ENCODE data around the gene NR1H3.

Gene NR1H3

DNA sequence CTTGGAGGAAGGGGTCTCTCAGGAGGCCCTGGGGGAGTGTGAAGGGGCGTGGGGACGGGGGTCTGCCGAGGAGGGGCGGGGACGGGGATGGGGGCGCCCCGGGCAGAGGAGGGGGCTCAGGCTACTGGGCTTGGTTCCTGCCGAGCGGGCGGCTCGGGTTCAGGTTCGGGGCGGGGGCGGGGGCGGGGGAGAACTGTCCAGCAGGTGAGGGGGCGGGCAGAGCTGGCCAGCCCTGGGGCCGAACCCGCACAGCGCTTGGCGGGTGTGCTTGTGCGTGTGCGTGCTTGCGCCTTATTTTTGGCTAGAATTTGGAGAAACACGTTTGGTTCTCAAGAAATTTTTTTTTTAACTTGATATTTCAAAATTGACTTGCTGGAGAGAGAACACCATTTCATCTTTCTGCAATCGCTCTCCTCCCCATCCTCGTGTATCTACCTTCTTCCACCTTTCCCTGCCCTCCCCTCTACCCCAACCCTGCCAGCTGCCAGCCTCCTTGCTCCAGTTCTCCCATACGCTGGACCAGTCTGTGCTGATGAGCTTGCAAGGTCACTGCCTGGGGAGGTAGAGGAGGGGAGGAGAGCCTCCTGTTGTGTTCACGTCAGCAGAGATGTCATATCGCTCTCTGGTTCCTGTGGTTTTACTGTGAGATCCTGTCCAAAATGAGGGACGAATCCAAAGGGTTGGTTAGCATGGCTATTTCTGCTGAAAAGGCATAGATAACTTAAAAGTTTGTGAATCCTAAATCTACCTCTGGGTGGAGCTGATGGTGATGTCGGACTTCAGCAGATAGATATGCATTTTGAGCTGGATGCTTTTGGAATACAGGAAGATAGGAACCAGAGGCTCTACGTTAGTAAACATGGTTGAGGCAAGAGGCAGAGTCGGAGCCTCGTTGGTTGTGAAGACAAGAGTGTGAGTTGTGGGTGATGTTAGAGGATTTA lies 12.8 kb downstream of the NR1H3 start:
- no peak for DNase-seq

DNA sequence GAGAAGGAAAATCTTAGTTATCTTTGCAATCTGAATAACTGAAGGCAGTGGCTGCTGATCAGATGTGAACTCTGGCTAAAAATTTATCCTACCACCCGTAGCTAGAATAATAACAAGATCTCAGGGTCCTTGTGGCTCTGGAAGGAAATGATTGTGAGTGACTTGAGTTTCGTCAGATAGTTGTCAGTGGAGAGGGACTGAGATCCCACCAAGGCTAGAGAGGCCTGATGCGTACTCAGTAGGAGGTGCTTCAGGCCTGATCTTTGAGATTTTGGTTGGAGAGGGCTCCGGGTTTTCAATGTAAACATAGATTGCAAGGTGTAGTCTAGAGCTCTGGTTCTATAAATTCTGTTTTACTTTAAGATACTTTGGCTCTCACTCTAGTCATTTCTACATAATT lies 13.5 kb downstream of the NR1H3 start:
- DNase-seq: no peak

- no peak for DNase-seq
These were observed 14.3 kb downstream of the NR1H3 start for GRCh38 chr11:47271961-47272661.

DNA sequence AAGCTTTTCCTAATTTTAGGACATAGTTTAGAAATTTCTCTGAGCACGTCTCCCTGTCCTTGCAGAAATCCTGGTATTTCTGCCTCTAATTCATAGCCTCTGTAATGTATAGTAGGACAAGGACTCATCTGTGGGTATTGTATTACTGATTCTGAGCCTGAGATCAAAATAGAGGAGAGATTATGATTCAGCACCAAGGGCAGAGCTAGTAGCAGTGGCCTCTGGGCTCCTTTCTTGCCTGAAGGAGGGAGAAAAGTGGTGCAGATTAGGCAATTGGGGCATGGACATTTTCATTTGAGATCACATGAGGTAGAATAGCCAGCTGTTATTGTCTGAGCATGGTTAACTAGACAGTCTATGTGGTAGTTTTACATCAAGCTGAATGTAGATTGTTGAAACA lies 14.9 kb downstream of the NR1H3 start:
- DNase-seq: no peak

DNA sequence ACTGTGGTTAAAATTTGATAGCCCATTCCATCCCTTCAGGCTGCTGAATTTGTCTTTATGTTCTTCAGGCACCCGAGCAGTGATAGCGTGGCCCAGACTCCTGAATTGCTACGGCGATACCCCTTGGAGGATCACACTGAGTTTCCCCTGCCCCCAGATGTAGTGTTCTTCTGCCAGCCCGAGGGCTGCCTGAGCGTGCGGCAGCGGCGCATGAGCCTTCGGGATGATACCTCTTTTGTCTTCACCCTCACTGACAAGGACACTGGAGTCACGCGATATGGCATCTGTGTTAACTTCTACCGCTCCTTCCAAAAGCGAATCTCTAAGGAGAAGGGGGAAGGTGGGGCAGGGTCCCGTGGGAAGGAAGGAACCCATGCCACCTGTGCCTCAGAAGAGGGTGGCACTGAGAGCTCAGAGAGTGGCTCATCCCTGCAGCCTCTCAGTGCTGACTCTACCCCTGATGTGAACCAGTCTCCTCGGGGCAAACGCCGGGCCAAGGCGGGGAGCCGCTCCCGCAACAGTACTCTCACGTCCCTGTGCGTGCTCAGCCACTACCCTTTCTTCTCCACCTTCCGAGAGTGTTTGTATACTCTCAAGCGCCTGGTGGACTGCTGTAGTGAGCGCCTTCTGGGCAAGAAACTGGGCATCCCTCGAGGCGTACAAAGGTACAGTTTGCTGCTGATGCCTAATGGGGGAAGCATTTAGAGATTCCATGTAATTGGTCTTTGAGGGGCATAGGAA lies 16.9 kb downstream of the NR1H3 start:
- DNase-seq: no peak

GRCh38 chr11:47276923-47277322 lies 19.1 kb downstream of the NR1H3 start:
- DNase-seq: no peak

GRCh38 chr11:47278058-47278457 lies 20.3 kb downstream of the NR1H3 start:
- DNase-seq: no peak

DNA sequence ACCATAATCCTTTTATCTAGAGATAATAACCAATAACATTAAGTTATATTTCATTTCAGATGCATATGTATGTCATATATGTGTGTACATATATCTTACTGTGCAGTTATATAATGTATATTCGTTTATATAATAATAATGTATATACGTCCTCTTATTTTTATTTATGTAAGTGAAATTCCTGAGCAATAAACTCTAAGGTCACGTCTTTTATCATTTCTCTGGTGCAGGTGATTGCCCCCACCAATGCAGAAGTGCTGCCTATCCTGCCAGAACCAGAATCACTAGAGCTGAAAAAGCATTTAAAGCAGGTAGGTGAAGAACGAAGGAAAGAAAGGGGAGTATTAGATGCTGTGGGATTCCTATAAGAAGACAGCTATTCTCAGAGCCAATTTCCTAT lies 21.0 kb downstream of the NR1H3 start:
- no peak for DNase-seq

GRCh38 chr11:47280099-47280498 lies 22.3 kb downstream of the NR1H3 start:
- DNase-seq: no peak

GRCh38 chr11:47280860-47281259 lies 23.1 kb downstream of the NR1H3 start:
- DNase-seq: no peak

DNA sequence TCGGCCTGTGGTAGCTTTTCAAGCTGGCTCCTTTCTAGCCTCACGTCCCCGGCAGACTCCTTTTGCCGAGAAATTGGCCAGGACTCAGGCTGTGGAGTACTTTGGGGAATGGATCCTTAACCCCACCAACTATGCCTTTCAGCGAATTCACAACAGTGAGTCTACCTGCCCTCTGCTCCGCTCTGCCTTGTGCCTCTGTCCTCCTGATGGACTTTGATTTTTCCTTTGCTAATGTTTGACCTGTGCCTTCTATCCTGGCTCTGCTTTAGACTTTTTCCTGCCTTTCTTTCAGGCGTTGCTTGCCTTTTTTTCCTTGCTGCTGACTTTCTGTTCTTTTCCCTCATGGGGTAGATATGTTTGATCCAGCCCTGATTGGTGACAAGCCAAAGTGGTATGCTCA lies 24.7 kb downstream of the NR1H3 start:
- DNase-seq: no peak

- no peak for DNase-seq
These were observed 26.4 kb downstream of the NR1H3 start for GRCh38 chr11:47284151-47284550.

GRCh38 chr11:47285969-47286770 lies 28.4 kb downstream of the NR1H3 start:
- DNase-seq: no peak

GRCh38 chr11:47288066-47288465 lies 30.3 kb downstream of the NR1H3 start:
- DNase-seq: no peak

DNA sequence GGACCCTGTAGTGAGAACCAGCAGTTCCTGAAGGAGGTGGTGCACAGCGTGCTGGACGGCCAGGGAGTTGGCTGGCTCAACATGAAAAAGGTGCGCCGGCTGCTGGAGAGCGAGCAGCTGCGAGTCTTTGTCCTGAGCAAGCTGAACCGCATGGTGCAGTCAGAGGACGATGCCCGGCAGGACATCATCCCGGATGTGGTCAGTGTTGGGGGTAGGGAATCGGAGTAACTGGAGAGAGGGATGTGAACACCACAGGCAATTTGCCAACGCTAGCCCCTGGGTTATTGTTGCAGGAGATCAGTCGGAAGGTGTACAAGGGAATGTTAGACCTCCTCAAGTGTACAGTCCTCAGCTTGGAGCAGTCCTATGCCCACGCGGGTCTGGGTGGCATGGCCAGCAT lies 32.1 kb downstream of the NR1H3 start:
- DNase-seq: no peak

- no peak for DNase-seq
These were observed 37.6 kb downstream of the NR1H3 start for GRCh38 chr11:47295385-47295784.

- no peak for DNase-seq
These were observed 38.2 kb downstream of the NR1H3 start for GRCh38 chr11:47296045-47296444.

- DNase-seq: no peak
These were observed 41.3 kb downstream of the NR1H3 start for GRCh38 chr11:47299078-47299477.

GRCh38 chr11:47302853-47303252 lies 45.1 kb downstream of the NR1H3 start:
- DNase-seq: no peak

GRCh38 chr11:47305734-47306483 lies 48.1 kb downstream of the NR1H3 start:
- no peak for DNase-seq

GRCh38 chr11:47306484-47306844 lies 48.7 kb downstream of the NR1H3 start:
- no peak for DNase-seq

All from stimulated activated CD4-positive, alpha-beta T cell treated with anti-CD3 and anti-CD28 coated beads, Interleukin-4, amount 100 ng/mL, for 1 hour (primary cell).